Measurements from ENCODE around the gene FGR. TPM values are rescaled to one million over a fixed set of nuclear protein-coding genes. Genes with fewer than 3 reads are reported as not detected.

FGR gene
- total and polyA plus RNA-seq, 2 experiments from 2014 or later, result 0.18 TPM; not detected in 1

DNA sequence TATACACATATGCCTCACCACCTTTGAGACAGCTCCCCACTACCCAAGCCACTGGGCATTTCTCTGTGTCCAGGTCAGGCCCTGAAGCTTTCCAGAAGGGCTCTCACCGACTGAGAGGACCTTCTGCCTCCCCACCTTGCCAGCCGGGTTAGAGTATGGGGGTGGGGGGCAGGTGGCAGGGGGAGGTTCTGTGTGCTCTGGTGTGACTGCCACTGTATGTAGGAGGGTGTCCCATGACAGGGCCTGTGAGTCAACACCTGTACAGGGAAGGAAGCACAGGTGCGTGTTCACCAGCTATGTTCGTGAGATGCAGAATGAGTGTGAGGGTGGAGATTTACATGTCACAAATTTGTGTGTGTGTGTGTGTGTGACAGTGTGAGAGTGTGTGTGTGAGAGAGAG is 38.0 kb downstream of the FGR start:
- Histone ChIP-seq H3K27ac (peak overlapping the region; percentile 48), H3K9me3 (ENCODE audit: low read depth) (no peaks in the 10 kb centered on the region), H3K4me3 (no peak overlapping the region), H3K36me3 (no peaks in the 10 kb centered on the region), H3K27me3 (no peaks in the 10 kb centered on the region), H3K4me1 (ENCODE audit: low read depth) (peaks cover 87% of the 10 kb centered on the region)
- no peak for DNase-seq (ENCODE audit: low read depth in 1 of 2, low spot score in 1 of 2)
- no peak for TF ChIP-seq CTCF (IDR thresholded peaks at IDR 0.05; ENCODE audit: low read depth, low read length)

- no peak for DNase-seq (ENCODE audit: low read depth in 1 of 2, low spot score in 1 of 2)
- H3K36me3 ChIP-seq, result no peaks in the 10 kb centered on the region
Observed at GRCh38 chr1:27596261-27596660, 38.7 kb downstream of the FGR start.

DNA sequence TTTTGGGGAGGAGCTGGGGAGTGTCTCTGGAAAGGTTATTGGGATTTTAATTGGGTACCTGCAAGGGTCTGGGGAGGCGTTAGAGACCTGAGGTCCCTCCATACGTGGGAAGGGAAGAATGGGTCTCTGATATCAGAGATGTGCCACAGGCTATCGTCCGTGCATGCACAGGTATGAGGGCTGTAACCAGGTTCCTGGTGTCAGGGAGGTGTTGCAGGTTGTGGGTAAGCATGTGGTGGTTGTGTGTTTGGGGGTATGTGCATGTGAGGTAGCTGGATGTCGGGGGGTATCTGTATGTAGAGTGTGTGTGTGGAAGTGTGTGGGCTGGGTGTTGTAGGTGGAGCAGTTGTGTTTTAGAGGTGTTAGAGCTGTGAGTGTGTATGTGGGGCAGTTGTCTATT is 39.4 kb downstream of the FGR start:
- H3K4me1 ChIP-seq (ENCODE audit: low read depth), result peaks cover 80% of the 10 kb centered on the region
- no peaks in the 10 kb centered on the region for H3K36me3 ChIP-seq
- no peak overlapping the region for H3K4me3 ChIP-seq
- H3K9me3 ChIP-seq (ENCODE audit: low read depth), result no peaks in the 10 kb centered on the region
- no peak for DNase-seq (ENCODE audit: low read depth in 1 of 2, low spot score in 1 of 2)
- peak overlapping the region; percentile 48 for H3K27ac ChIP-seq
- no peaks in the 10 kb centered on the region for H3K27me3 ChIP-seq
- no peak for TF ChIP-seq CTCF (IDR thresholded peaks at IDR 0.05; ENCODE audit: low read depth, low read length)

More at GRCh38 chr1:27596261-27596660, 38.7 kb downstream of the FGR start:
- Histone ChIP-seq H3K9me3 (ENCODE audit: low read depth) (no peaks in the 10 kb centered on the region), H3K4me1 (ENCODE audit: low read depth) (peaks cover 80% of the 10 kb centered on the region), H3K4me3 (no peak overlapping the region), H3K27me3 (no peaks in the 10 kb centered on the region), H3K27ac (peak overlapping the region; percentile 48)
- no peak for TF ChIP-seq CTCF (IDR thresholded peaks at IDR 0.05; ENCODE audit: low read depth, low read length)

GRCh38 chr1:27594564-27595510 is 40.1 kb downstream of the FGR start:
- Histone ChIP-seq H3K4me3 (no peak overlapping the region), H3K4me1 (ENCODE audit: low read depth) (peaks cover 82% of the 10 kb centered on the region), H3K27me3 (no peaks in the 10 kb centered on the region), H3K36me3 (no peaks in the 10 kb centered on the region), H3K27ac (peak overlapping the region; percentile 48), H3K9me3 (ENCODE audit: low read depth) (no peaks in the 10 kb centered on the region)
- no peak for DNase-seq (ENCODE audit: low read depth in 1 of 2, low spot score in 1 of 2)
- no peak for TF ChIP-seq CTCF (IDR thresholded peaks at IDR 0.05; ENCODE audit: low read depth, low read length)

GRCh38 chr1:27593678-27594563 is 41.1 kb downstream of the FGR start:
- Histone ChIP-seq H3K27ac (peak overlapping the region; percentile 64), H3K9me3 (ENCODE audit: low read depth) (no peaks in the 10 kb centered on the region), H3K4me1 (ENCODE audit: low read depth) (peaks cover 73% of the 10 kb centered on the region), H3K4me3 (no peak overlapping the region), H3K36me3 (no peaks in the 10 kb centered on the region), H3K27me3 (no peaks in the 10 kb centered on the region)
- TF ChIP-seq CTCF (IDR thresholded peaks at IDR 0.05; ENCODE audit: low read depth, low read length), result no peak
- no peak for DNase-seq (ENCODE audit: low read depth in 1 of 2, low spot score in 1 of 2)

All from cardiac muscle cell (in vitro differentiated cells and primary cell).